Left hindlimb (tissue), 1 donor: ENCODE measurements around the gene RPS6KA5.
"Not testable (repeated sequence)": the region's sequence is repeated elsewhere in the genome, so short reads cannot be mapped to it uniquely, and the experiment has no call there.

Source experiments
- DNase-seq: peaks from one replicate; pipeline ENCODE4 v3.0.0-alpha.2; 2018

The RPS6KA5 gene

GRCh38 chr14:91060351-91061055, at the start of gene RPS6KA5:
TSS of gene RPS6KA5 (minus strand) at chr14:91060641. CDS start at chr14:91060434, 207 bp downstream.
- peak; percentile 100 for DNase-seq

GRCh38 chr14:91108941-91109611, 48.6 kb upstream of the RPS6KA5 start:
- no peak for DNase-seq

GRCh38 chr14:91103116-91103515, 42.7 kb upstream of the RPS6KA5 start:
- DNase-seq: no peak

- no peak for DNase-seq
Observed at GRCh38 chr14:91100102-91100501, 39.7 kb upstream of the RPS6KA5 start.

GRCh38 chr14:91098591-91098990, 38.1 kb upstream of the RPS6KA5 start:
- DNase-seq: no peak

- DNase-seq: not testable (repeated sequence)
Observed at GRCh38 chr14:91097657-91098056, 37.2 kb upstream of the RPS6KA5 start.

- no peak for DNase-seq
Observed at GRCh38 chr14:91095178-91095577, 34.7 kb upstream of the RPS6KA5 start.

GRCh38 chr14:91094772-91095171, 34.3 kb upstream of the RPS6KA5 start:
- DNase-seq: no peak

GRCh38 chr14:91093743-91094472, 33.5 kb upstream of the RPS6KA5 start:
- DNase-seq: not testable (repeated sequence)

GRCh38 chr14:91092073-91092472, 31.6 kb upstream of the RPS6KA5 start:
- DNase-seq: no peak

- no peak for DNase-seq
Observed at GRCh38 chr14:91090743-91091142, 30.3 kb upstream of the RPS6KA5 start.

GRCh38 chr14:91089958-91090535, 29.6 kb upstream of the RPS6KA5 start:
- no peak for DNase-seq

- DNase-seq: no peak
Observed at GRCh38 chr14:91088585-91089235, 28.3 kb upstream of the RPS6KA5 start.

- not testable (repeated sequence) for DNase-seq
Observed at GRCh38 chr14:91087470-91087869, 27.0 kb upstream of the RPS6KA5 start.

- DNase-seq: no peak
Observed at GRCh38 chr14:91084516-91084915, 24.1 kb upstream of the RPS6KA5 start.

- no peak for DNase-seq
Observed at GRCh38 chr14:91082282-91082681, 21.8 kb upstream of the RPS6KA5 start.

GRCh38 chr14:91080071-91080470, 19.6 kb upstream of the RPS6KA5 start:
- no peak for DNase-seq

GRCh38 chr14:91078095-91078737, 17.8 kb upstream of the RPS6KA5 start:
- DNase-seq: no peak

GRCh38 chr14:91075553-91075952, 15.1 kb upstream of the RPS6KA5 start:
- DNase-seq: no peak

- DNase-seq: no peak
Observed at GRCh38 chr14:91070572-91070971, 10.1 kb upstream of the RPS6KA5 start.

- DNase-seq: no peak
Observed at GRCh38 chr14:91068642-91069041, 8.2 kb upstream of the RPS6KA5 start.

GRCh38 chr14:91067186-91067585, 6.7 kb upstream of the RPS6KA5 start:
- DNase-seq: no peak
